GM23338 (cell line): ENCODE results near the gene PTPN6. TPM values are rescaled to one million over a fixed set of nuclear protein-coding genes. Genes with fewer than 3 reads are reported as not detected.

Experiments
- ATAC-seq: fragments of 200-7000 bp; cut with Tn5 transposase; 3 replicates; pipeline ENCODE4 v1.9.1; 2020
- DNase-seq: peaks from one replicate; pipeline ENCODE4 v3.0.0-alpha.2; 2015; ENCODE audit warnings: low spot score
- H2AFZ ChIP-seq: fragments of 200-600 bp; sonication (generic); 2 replicates; pipeline ENCODE4 v1.8.0; 2016; ENCODE audit warnings: antibody characterized with exemption, mild to moderate bottlenecking, moderate library complexity
- H3F3A ChIP-seq: fragments of 200-600 bp; sonication (generic); replicated peaks from 2 replicates; pipeline ENCODE4 v1.8.0; 2017; ENCODE audit warnings: antibody characterized with exemption, mixed run types, low read depth
- H3K27ac ChIP-seq: fragments of 200-600 bp; sonication (generic); 2 replicates; pipeline ENCODE4 v1.6.1; 2016; ENCODE audit warnings: low read depth
- H3K27me3 ChIP-seq: fragments of 200-600 bp; sonication (generic); 2 replicates; pipeline ENCODE4 v1.8.0; 2016; ENCODE audit warnings: mild to moderate bottlenecking, mixed run types, moderate library complexity; ENCODE audit not compliant: insufficient read depth
- H3K36me3 ChIP-seq: fragments of 200-600 bp; sonication (generic); 2 replicates; pipeline ENCODE4 v1.8.0; 2016; ENCODE audit warnings: mild to moderate bottlenecking; ENCODE audit not compliant: insufficient read depth
- H3K4me1 ChIP-seq: fragments of 200-600 bp; sonication (generic); 2 replicates; pipeline ENCODE4 v1.8.0; 2016; ENCODE audit warnings: mild to moderate bottlenecking, moderate library complexity; ENCODE audit not compliant: insufficient read depth
- H3K4me2 ChIP-seq: fragments of 200-600 bp; sonication (generic); 2 replicates; pipeline ENCODE4 v1.7.1; 2017; ENCODE audit warnings: mixed run types
- H3K4me3 ChIP-seq: fragments of 200-600 bp; sonication (generic); 2 replicates; pipeline ENCODE4 v1.6.1; 2016; ENCODE audit warnings: mixed run types
- H3K79me2 ChIP-seq: fragments of 200-600 bp; sonication (generic); replicated peaks from 2 replicates; pipeline ENCODE4 v1.8.0; 2017; ENCODE audit warnings: mild to moderate bottlenecking; ENCODE audit not compliant: insufficient read depth
- H3K9me2 ChIP-seq: fragments of 200-600 bp; sonication (generic); 2 replicates; pipeline ENCODE4 v1.8.0; 2017; ENCODE audit not compliant: insufficient read depth
- H4K20me1 ChIP-seq: fragments of 200-600 bp; sonication (generic); replicated peaks from 2 replicates; pipeline ENCODE4 v1.8.0; 2017; ENCODE audit warnings: mild to moderate bottlenecking; ENCODE audit not compliant: insufficient read depth
- H3K27ac Mint-ChIP-seq: 2 replicates; pipeline ENCODE4 v1.8.0; 2020; ENCODE audit warnings: inconsistent platforms, mild to moderate bottlenecking, moderate library complexity, mixed read lengths
- H3K27me3 Mint-ChIP-seq: 3 replicates; pipeline ENCODE4 v1.8.0; 2022; ENCODE audit warnings: low read depth, mild to moderate bottlenecking, moderate library complexity, mixed read lengths, inconsistent platforms; ENCODE audit not compliant: insufficient read depth, poor library complexity
- H3K36me3 Mint-ChIP-seq: 3 replicates; pipeline ENCODE4 v1.8.0; 2021; ENCODE audit warnings: low read depth, mild to moderate bottlenecking, inconsistent platforms, moderate library complexity, mixed read lengths
- H3K4me1 Mint-ChIP-seq: 3 replicates; pipeline ENCODE4 v1.8.0; 2020; ENCODE audit warnings: mild to moderate bottlenecking, inconsistent platforms, mixed read lengths
- H3K4me3 Mint-ChIP-seq: 3 replicates; pipeline ENCODE4 v1.8.0; 2021; ENCODE audit warnings: moderate library complexity, mild to moderate bottlenecking, inconsistent platforms, mixed read lengths
- H3K9me3 Mint-ChIP-seq: 3 replicates; pipeline ENCODE4 v1.8.0; 2020; ENCODE audit warnings: moderate library complexity, mild to moderate bottlenecking, inconsistent platforms, mixed read lengths
- CREB1 ChIP-seq: fragments of 250-450 bp; sonication (Bioruptor Pico); IDR thresholded peaks from 2 replicates; pipeline ENCODE4 v1.5.0; 2020; ENCODE audit warnings: low read depth, mild to moderate bottlenecking, moderate library complexity
- CTCF ChIP-seq, 2 experiments: fragments of 200-600 bp in 1 of 2; sonication (generic) in 1 of 2; conservative IDR thresholded peaks; 2 replicates each; pipeline versions ENCODE4 v1.5.1 to v1.6.1; 2016 to 2017; ENCODE audit warnings: antibody characterized with exemption in 2 of 2, low read depth in 2 of 2, mild to moderate bottlenecking in 2 of 2, moderate library complexity in 1 of 2
- ETS1 ChIP-seq: IDR thresholded peaks from 2 replicates; pipeline ENCODE4 v1.6.1; 2016; ENCODE audit warnings: antibody characterized with exemption
- EZH2 ChIP-seq: fragments of 200-600 bp; sonication (generic); IDR thresholded peaks from one replicate; pipeline ENCODE4 v1.8.0; 2017; ENCODE audit warnings: antibody characterized with exemption, mild to moderate bottlenecking, low read depth; ENCODE audit not compliant: unreplicated experiment
- EZH2phosphoT487 ChIP-seq: fragments of 200-600 bp; sonication (generic); IDR thresholded peaks from one replicate; pipeline ENCODE4 v1.8.1; 2018; ENCODE audit warnings: antibody characterized with exemption; ENCODE audit not compliant: unreplicated experiment
- JUNB ChIP-seq: IDR thresholded peaks from one replicate; pipeline ENCODE4 v1.6.1; 2016; ENCODE audit warnings: antibody characterized with exemption; ENCODE audit not compliant: unreplicated experiment
- NANOG ChIP-seq: IDR thresholded peaks from 2 replicates; pipeline ENCODE4 v1.6.1; 2016; ENCODE audit warnings: antibody characterized with exemption, borderline replicate concordance
- POLR2AphosphoS5 ChIP-seq: IDR thresholded peaks from 2 replicates; pipeline ENCODE4 v1.6.1; 2016; ENCODE audit warnings: antibody characterized with exemption, low read depth
- REST ChIP-seq: IDR thresholded peaks from one replicate; pipeline ENCODE4 v1.6.1; 2018; ENCODE audit warnings: antibody characterized with exemption; ENCODE audit not compliant: unreplicated experiment
- STAT1 ChIP-seq: IDR thresholded peaks from one replicate; pipeline ENCODE4 v1.6.1; 2016; ENCODE audit warnings: antibody characterized with exemption; ENCODE audit not compliant: unreplicated experiment
- ZNF114 ChIP-seq: fragments of 250-450 bp; sonication (Bioruptor Pico); IDR thresholded peaks from 2 replicates; pipeline ENCODE4 v1.5.0; 2020; ENCODE audit warnings: mild to moderate bottlenecking, moderate library complexity
- ZNF331 ChIP-seq: fragments of 250-450 bp; sonication (Bioruptor Pico); IDR thresholded peaks from 2 replicates; pipeline ENCODE4 v1.5.0; 2020; ENCODE audit warnings: low read depth, mild to moderate bottlenecking, moderate library complexity
- ZNF462 ChIP-seq: fragments of 250-450 bp; sonication (Bioruptor Pico); IDR thresholded peaks from 2 replicates; pipeline ENCODE4 v1.5.0; 2020; ENCODE audit warnings: mild to moderate bottlenecking, moderate library complexity
- polyA plus RNA-seq: library from polyadenylated mRNA; unstranded; fragments of >200 nt; fragmentation: Nextera tagmentation; extraction: Ambion mirVana; gene quantifications from 2 replicates; pipeline ENCODE4 v1.2.1, GENCODE V29; 2016
- total RNA-seq: library from RNA; depleted of rRNA; stranded (reverse); fragments of >200 nt; shearing (Covaris generic); gene quantifications from 2 replicates; pipeline ENCODE4 v1.2.3, GENCODE V29; 2014

Gene PTPN6
- total and polyA plus RNA-seq, 2 experiments from 2014 or later: 25.3 to 35.4 TPM

- Mint-ChIP-seq H3K4me3 (no peak overlapping the region), H3K9me3 (peaks cover 6% of the 10 kb centered on the region; the same call in 2 of the 3 replicates), H3K4me1 (peaks cover 60% of the 10 kb centered on the region), H3K36me3 (peaks cover 41% of the 10 kb centered on the region), H3K27me3 (peaks cover 59% of the 10 kb centered on the region), H3K27ac (no peak overlapping the region; the same call in 1 of the 2 replicates)
- Histone ChIP-seq H2AFZ (no peak overlapping the region), H3K79me2 (0 out of 2 replicates have a peak, but pooled peaks cover 10% of the 10 kb centered on the region), H3K4me3 (no peak overlapping the region), H3F3A (peaks cover 40% of the 10 kb centered on the region), H3K9me2 (no peaks in the 10 kb centered on the region), H3K27me3 (no peaks in the 10 kb centered on the region), H3K27ac (no peak overlapping the region), H3K4me2 (no peak overlapping the region), H3K4me1 (peaks cover 25% of the 10 kb centered on the region), H3K36me3 (no peaks in the 10 kb centered on the region), H4K20me1 (no peaks in the 10 kb centered on the region; the same call in 1 of the 2 replicates)
- no peak for DNase-seq
- TF ChIP-seq ZNF462 (CRISPR knock-in tag): no peak
- TF ChIP-seq ZNF331: no peak
- no peak for TF ChIP-seq EZH2
- TF ChIP-seq CREB1 (CRISPR knock-in tag): no peak
- no peak for TF ChIP-seq EZH2phosphoT487
- TF ChIP-seq REST: no peak
- no peak for TF ChIP-seq STAT1
- no peak for TF ChIP-seq NANOG
- no peak for TF ChIP-seq CTCF (conservative IDR thresholded peaks at IDR 0.05; ENCODE audit: low read depth in 2 of 2)
- TF ChIP-seq ZNF114 (CRISPR knock-in tag): no peak
- TF ChIP-seq JUNB: no peak
- TF ChIP-seq ETS1: no peak
- no peak for TF ChIP-seq POLR2AphosphoS5
- ATAC-seq: no peak
Measured at GRCh38 chr12:6941267-6941666, 9.9 kb upstream of the PTPN6 start.
